NCI-H510A (cell line): ENCODE results near the gene TNNI2.

Source experiments
- DNase-seq: peaks from one replicate; lab custom pipeline; 2025; lab: John Stamatoyannopoulos, UW

The TNNI2 gene

DNA sequence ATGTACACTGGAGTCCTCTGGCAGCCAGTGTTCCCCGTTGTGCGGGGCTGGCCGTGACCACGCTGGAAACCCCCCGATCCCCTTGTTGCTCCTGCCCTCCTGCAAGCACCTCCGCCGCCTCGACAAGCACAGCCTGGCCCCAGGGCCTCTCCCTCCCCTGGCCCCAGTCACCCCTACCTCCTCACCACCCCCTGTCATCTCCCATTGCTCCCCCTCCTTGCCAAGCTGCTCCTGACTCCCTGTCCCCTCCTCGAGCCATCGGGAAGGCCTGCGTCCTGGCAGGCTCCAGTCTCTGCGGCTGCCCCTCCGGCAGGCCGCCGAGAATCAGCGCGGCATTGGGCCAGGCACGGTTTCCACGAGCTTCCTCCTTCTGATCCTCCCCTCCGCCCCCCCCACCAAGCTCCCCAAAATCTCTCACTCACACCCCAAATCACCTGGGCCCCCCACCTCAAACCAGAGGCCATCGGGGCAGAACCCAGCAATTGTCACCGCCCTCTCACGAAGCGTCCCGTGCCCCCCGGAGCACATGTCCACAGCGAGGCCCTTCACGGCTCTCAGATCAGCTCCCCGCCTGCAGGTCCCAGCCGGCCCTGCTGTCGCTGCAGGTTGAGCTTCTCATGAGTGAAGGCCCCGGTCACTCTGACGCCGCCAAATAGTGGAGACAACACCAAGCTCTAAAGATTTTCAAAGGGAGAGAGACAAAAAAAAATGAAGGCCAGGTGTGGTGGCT, 8.4 kb downstream of the TNNI2 start:
- DNase-seq: no peak

DNA sequence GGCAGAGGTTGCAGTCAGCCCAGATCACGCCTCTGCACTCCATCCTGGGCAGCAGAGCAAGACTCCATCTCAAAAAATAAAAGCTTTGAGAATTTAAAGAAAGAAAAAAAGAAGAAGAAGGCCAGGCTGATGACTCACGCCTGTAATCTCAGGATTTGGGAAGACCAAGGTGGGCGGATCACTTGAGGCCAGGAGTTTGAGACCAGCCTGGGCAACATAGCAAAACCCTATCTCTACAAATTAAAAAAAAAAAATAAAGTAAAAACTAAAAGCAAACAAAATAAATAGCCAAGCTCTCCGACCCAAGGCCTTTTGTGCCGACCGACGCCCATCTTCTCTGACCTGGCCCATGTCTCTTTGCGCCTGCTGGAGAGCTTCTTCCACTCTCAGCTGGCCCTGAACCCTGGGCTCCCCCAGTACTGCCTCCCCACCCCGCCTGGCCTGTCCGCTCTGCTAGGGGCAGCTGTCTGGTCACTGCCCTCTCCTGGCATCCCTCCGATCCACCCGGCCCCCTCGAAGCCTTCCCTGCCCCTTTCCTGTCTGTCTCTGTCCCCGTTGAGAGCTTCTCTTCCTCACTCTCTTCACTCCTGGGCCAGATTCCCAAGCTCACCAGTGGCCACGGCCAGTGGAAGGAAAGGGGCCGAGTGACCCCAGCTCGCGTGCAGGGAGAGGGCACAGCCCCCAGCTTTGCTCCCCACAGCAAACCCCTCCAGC, 9.3 kb downstream of the TNNI2 start:
- DNase-seq: no peak

GRCh38 chr11:1848640-1849430, 10.1 kb downstream of the TNNI2 start:
- DNase-seq: no peak

DNA sequence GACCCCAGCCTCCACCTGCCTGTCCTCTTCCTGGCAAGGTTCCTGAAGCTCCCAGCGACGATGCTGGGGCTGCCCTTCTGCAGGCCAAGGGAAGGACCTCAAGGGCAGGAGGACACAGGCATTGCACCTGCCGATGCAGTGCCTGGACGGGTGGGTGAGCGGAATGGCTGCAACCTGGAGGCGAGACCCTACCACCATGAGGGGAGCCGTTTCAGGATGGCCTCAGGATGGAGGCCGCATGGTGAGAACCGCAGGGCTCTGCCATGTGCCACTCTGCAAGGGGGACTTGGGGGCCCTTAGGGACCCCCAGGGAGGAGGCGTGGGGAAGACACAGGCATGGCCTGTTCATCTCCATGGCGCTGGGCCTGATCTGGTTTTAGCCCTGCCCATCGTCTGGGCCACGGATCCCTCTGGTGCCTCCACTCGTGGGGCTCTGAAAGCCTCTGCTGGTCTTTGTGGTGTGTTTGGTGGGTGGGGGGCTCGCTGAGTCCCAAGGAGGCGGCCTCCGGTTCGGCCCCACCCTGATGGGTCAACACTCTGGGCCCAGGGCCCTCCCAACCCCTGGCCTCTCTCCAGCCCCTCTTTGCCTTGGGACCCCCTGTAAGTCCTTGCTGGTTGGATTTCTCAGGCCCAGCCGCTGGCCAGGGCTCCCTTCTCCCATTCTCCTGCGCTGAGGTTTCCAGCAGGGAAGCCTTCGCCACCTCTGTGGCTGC, 12.8 kb downstream of the TNNI2 start:
- DNase-seq: no peak

- no peak for DNase-seq
Measured at GRCh38 chr11:1852271-1852876, 13.6 kb downstream of the TNNI2 start.

DNA sequence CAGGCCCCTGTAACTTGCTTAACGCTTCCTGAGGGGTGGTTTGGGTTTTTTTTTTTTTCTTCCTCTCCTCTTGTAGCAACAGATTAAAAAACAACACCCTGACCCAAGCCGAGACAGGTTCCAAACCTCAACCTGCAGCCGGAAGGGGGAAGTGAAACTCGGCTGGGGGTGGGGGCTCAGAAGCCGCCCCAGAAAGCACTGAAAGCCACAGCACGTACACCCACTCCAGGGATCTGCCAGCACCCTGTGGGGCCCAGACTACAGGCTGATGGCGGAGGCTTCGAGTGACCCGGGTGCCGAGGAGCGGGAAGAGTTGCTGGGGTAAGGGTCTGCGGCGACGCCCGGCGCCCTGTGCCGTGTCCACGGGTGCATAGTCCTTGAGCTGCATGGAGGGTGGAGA, 14.1 kb downstream of the TNNI2 start, which contains the start of gene LSP1:
Gene LSP1 (plus strand): TSS at position 208 of the 400 bp plus-strand sequence. CDS start 61 bp downstream, at position 269.
- DNase-seq: no peak

- no peak for DNase-seq
Measured at GRCh38 chr11:1853376-1854131, 14.8 kb downstream of the TNNI2 start.

GRCh38 chr11:1854132-1854948, 15.6 kb downstream of the TNNI2 start:
- DNase-seq: no peak

GRCh38 chr11:1854949-1855885, 16.4 kb downstream of the TNNI2 start:
- no peak for DNase-seq

DNA sequence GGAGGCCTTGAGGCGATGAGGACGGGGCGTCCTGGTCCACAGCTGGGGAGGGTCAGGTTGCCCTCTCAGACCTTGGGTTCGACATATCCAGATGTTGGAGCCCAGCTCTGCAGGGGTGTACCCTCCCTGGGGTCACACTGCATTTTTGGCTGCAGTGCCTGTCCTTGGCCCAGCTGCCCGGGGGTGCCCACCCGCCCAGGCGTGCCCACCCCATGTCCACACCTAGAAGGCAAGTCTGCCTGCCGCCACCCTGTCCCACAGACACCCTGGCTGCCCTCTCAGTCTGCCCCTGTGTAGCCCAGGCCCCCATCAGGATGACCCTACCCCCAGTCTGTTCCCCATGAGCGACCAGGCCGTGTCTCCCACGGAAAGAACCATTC, 17.1 kb downstream of the TNNI2 start:
- no peak for DNase-seq

DNA sequence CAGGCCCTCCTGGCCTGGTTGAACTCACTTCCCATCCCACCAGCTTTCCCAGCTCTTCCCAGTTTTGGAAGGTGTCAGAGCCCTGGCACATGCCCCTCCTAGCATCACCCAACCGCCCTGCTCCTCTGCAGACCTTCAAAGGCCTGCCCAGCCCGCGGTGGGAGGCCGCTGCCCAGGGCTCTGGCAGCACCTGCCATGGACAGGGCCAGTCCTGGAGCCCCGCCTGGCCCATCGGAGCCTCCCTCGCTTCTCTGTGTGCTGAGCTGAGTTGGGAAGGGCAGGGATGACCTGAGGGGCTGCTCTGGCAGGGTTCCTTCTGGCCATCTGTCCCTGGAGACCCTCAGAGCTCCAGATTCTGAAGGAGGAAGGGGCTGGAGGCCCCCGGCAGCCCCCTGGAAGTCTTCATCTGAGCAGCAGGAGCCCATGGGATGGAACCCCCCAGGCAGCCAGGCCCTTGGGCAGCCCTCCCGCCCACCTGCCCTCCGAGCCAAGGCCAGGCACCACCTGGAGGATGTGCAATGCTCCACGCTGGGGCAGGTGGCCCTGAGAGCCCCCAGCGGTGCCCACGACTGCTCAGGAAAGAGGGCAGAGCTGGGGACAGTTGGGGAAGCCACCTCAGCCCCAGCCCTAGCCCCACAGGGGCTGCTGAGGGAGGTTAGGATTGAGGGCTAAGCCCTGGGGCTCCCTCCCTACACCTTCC, 17.7 kb downstream of the TNNI2 start:
- no peak for DNase-seq

GRCh38 chr11:1857064-1857463, 18.3 kb downstream of the TNNI2 start:
- DNase-seq: no peak

- no peak for DNase-seq
Measured at GRCh38 chr11:1858154-1858553, 19.4 kb downstream of the TNNI2 start.

DNA sequence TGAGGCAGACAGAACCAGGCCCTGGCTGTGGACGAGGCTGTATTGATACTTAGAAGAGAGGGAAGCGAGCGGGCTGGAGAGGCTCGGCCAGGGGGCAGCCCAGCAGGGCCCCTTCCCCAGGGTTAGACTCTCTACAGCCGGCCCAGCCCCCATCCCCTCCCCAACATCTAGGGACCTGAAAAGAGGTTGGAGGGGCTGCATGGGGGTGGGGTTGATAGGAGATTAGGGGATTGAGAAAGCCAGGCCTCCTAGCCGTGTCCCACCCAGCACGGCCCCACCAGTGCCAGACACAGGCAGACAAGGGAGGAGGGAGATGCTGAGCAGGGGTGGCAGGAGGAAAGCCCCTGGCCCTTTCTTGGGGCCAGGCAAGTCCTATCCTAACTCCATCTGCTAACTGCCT, 19.8 kb downstream of the TNNI2 start:
- no peak for DNase-seq

- DNase-seq: no peak
Measured at GRCh38 chr11:1859004-1859403, 20.2 kb downstream of the TNNI2 start.

DNA sequence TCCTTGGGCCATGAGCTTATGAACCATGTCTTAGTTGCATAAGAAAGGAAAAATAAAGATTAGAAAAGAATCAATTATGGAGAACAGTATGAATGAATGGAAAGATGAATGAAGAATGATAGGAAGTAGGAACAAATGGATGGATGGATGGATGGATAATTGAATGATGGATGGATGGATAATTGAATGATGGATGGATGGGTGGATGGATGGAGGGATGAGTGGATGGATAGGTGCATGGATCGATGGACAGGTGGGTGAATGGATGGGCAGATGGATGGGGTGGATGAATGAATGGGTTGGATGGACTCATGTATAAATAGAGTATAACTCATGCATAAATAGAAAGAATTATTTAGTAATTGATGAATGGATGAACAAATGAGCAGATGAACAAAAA, 21.3 kb downstream of the TNNI2 start:
- no peak for DNase-seq

- no peak for DNase-seq
Measured at GRCh38 chr11:1861435-1862411, 22.9 kb downstream of the TNNI2 start.
